Astrocyte of the cerebellum (primary cell): ENCODE data around the gene PSAT1.

Source experiments
- DNase-seq: peaks from one replicate; pipeline ENCODE4 v3.0.0-alpha.2; 2011; ENCODE audit warnings: low read depth
- H3K4me3 ChIP-seq: 2 replicates; pipeline ENCODE4 v1.5.1; 2011; ENCODE audit warnings: mild to moderate bottlenecking, low read depth, low read length, moderate library complexity
- CTCF ChIP-seq: IDR thresholded peaks from 2 replicates; pipeline ENCODE4 v1.5.1; 2012; ENCODE audit warnings: low read length, low read depth, moderate library complexity, mild to moderate bottlenecking; ENCODE audit errors: missing control alignments
- in situ Hi-C: cut with HindIII; loops from 2 replicates; pipeline ENCODE4 v1.10.0; 2017; ENCODE audit warnings: low sequenced_read_pairs

Gene PSAT1

GRCh38 chr9:78326564-78326963, 29.6 kb downstream of the PSAT1 start:
- in situ Hi-C loops: no loop called here
- TF ChIP-seq CTCF: no peak
- H3K4me3 ChIP-seq: no peak overlapping the region
- DNase-seq: no peak

DNA sequence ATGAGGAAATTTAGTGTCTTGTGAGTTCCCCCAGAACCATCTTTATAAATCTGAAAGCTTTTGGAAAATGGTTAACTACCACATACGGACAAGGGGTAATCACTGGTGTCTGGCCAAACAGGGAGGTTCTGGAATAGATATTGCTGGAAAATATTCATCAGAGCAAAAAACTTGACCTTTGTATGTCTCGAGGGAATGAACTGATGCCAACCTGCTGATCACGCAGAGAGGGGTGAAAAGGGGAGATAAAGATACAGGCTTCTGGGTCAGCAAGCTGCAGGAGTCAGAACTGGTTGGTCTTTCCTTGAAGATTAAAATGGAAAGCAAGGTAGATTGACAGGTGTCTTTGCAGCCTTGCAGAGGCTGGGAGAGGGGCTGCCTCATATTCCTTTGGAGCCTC, 35.5 kb downstream of the PSAT1 start:
- H3K4me3 ChIP-seq: no peak overlapping the region
- no peak for DNase-seq
- in situ Hi-C loops: no loop called here
- no peak for TF ChIP-seq CTCF

DNA sequence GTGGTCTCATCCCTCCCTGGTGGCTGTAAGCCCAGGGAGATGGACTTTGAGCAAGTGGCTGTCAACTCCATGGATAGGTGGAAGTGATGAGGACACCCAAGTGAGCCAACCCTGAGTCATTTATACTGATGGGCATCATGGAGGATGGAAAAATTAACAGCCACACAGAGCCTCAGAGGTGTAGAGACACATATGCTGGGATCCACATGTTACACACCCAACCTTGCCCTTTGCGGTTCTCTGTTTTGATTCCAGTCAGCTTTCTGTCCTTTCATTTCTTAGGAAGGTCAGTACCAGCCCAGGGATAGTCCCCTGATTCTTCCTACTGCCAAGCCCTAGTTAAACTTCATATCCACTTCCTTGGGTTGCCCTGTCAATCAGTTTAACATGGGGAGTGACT, 51.9 kb downstream of the PSAT1 start:
- H3K4me3 ChIP-seq: no peak overlapping the region
- DNase-seq: no peak
- no peak for TF ChIP-seq CTCF
- in situ Hi-C loops: no loop called here

- no peak for TF ChIP-seq CTCF
- in situ Hi-C loops: no loop called here
- no peak for DNase-seq
- H3K4me3 ChIP-seq: no peak overlapping the region
These were observed 54.9 kb downstream of the PSAT1 start for GRCh38 chr9:78351816-78352215.

DNA sequence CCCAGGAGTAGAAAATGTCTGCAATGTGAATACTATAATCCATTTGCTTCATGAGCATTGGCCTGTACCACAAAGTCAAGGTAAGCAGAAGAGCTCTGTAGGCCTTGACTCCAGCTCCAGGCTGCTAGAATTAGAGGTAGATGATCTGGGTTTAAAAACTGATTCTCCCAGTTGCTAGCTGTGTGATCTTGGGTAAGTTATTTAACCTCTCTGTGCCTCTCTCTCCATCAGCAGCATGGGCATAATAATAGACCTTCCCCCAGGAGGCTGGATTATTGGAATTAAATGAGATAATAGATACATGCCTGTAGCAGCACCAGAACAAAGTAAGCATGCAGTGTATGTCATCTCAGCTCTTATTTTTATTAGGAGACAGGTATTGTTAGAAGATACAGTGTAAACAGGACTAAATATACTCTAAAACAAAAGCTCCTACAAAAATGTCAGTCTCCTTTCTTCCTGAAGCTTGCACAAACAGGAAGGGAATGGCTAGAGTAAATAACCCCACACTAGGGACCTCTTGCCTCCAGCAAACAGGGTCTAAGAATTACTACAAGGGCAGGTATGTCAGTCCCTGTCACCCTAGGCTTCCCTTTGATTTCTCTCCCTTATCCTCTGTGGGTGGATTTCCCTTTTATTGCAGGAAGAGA, 57.5 kb downstream of the PSAT1 start:
- TF ChIP-seq CTCF: no peak
- DNase-seq: no peak
- in situ Hi-C loops: no loop called here
- H3K4me3 ChIP-seq: no peak overlapping the region

DNA sequence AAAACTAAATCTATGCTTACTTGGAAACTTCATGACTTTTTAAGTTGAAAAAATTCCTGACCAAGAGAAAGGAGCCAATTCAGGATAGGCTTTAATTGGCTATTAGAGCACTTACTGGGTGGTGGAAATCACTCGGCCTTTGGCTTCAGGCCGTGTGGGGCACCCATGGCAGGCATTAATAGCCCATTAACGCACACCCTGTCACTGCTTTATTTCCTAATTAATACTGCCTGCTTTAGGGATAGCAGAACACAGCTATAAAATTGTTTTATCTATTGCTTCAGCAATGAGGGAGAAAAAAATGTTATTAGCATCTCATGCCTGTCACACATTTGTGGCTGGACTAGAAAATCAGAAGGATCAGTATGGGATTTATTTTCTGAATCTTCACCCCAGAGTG, 58.1 kb downstream of the PSAT1 start:
- no peak for DNase-seq
- no peak for TF ChIP-seq CTCF
- in situ Hi-C loops: no loop called here
- H3K4me3 ChIP-seq: no peak overlapping the region
